ENCODE measurements around the gene KCNQ1.

DNA sequence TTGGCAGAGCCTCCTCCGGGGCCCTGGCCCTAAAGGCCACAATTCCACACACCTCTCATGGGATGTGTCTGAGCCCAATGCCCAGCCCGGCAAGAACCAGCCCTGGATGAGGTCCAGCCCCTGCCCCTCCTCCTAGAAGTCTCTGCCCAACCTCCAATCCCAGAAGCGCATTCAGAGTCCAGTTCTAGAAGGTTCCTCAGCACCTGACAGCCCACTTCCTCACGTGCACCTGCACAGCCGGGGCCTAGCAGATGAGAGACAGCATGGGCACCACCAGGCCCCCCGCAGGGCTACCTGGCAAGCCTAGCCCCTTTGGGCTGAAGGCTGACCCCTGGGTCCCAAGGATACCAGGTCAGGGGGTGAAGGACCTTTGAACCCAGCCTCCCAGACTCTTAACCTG lies 452.2 kb downstream of the KCNQ1 start:
- TF ChIP-seq, protein P1, sequence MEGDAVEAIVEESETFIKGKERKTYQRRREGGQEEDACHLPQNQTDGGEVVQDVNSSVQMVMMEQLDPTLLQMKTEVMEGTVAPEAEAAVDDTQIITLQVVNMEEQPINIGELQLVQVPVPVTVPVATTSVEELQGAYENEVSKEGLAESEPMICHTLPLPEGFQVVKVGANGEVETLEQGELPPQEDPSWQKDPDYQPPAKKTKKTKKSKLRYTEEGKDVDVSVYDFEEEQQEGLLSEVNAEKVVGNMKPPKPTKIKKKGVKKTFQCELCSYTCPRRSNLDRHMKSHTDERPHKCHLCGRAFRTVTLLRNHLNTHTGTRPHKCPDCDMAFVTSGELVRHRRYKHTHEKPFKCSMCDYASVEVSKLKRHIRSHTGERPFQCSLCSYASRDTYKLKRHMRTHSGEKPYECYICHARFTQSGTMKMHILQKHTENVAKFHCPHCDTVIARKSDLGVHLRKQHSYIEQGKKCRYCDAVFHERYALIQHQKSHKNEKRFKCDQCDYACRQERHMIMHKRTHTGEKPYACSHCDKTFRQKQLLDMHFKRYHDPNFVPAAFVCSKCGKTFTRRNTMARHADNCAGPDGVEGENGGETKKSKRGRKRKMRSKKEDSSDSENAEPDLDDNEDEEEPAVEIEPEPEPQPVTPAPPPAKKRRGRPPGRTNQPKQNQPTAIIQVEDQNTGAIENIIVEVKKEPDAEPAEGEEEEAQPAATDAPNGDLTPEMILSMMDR (conservative IDR thresholded peaks at IDR 0.05; ENCODE audit: low read length): no peak
- TF ChIP-seq EZH2phosphoT487 (IDR thresholded peaks at IDR 0.05; ENCODE audit: borderline replicate concordance): no peak

All from Loucy (cell line).